Body of pancreas (tissue), 4 donors: ENCODE measurements around the gene USF2. TPM values are rescaled to one million over a fixed set of nuclear protein-coding genes. Genes with fewer than 3 reads are reported as not detected.

Experiments
- ATAC-seq: fragments of 150-250 bp; one replicate; pipeline ENCODE4 v1.9.1; 2016
- DNase-seq, 4 donors: peaks; one replicate each; pipeline ENCODE4 v3.0.0-alpha.2; 2019
- H3K27ac ChIP-seq, 4 donors: fragments of 200-600 bp; sonication (generic); 1 replicate in 3 of 4; 2 replicates in 1 of 4; pipeline versions ENCODE4 v1.5.1 to v1.6.1; 2016 to 2019; ENCODE audit warnings: mild to moderate bottlenecking in 1 of 4, mixed read lengths in 1 of 4, moderate library complexity in 1 of 4
- H3K27me3 ChIP-seq, 2 donors: fragments of 200-600 bp; sonication (generic); one replicate each; pipeline ENCODE4 v1.6.0; 2016; ENCODE audit warnings: mild to moderate bottlenecking in 1 of 2
- H3K36me3 ChIP-seq, 2 donors: fragments of 200-600 bp; sonication (generic); replicated peaks in 1 of 2; 2 replicates each; pipeline ENCODE4 v1.5.1; 2016; ENCODE audit warnings: low read depth in 2 of 2; ENCODE audit not compliant: insufficient read depth in 1 of 2
- H3K4me1 ChIP-seq: fragments of 200-600 bp; sonication (generic); one replicate; pipeline ENCODE4 v1.6.0; 2016
- H3K4me3 ChIP-seq, 2 donors: fragments of 200-600 bp; sonication (generic); 1 replicate in 1 of 2; 2 replicates in 1 of 2; pipeline ENCODE4 v1.5.1; 2016 to 2019
- H3K9me3 ChIP-seq, 3 donors: fragments of 200-600 bp; sonication (generic); 1 replicate in 2 of 3; 2 replicates in 1 of 3; pipeline ENCODE4 v1.5.1; 2016
- POLR2A ChIP-seq, 3 donors: fragments of 450-650 bp; IDR thresholded peaks; one replicate each; pipeline ENCODE4 v1.6.1; 2016; ENCODE audit warnings: antibody characterized with exemption in 3 of 3, mild to moderate bottlenecking in 2 of 3
- WGBS, 2 donors: methylation state at CpG; one replicate each; pipeline ENCODE4 v1.1.5; 2017; 5-methylcytosine and 5-hydroxymethylcytosine counted together
- intact Hi-C: fragments of 100-400 bp; cut with DNase I; formaldehyde crosslinking; loops from one replicate; pipeline ENCODE4 v1.15.1; 2023
- total RNA-seq, 2 donors: library from RNA; depleted of rRNA; stranded (reverse); fragments of >200 nt; gene quantifications; one replicate each; pipeline ENCODE4 v1.1.0, GENCODE V29; 2016
- TF ChIP-seq, protein P1 (sequence below), 7 experiments: fragments of 450-650 bp in 4 of 7; fragments of 200-600 bp in 3 of 7; sonication (generic) in 3 of 7; IDR thresholded peaks; one replicate each; pipeline ENCODE4 v1.5.1; 2016 to 2019; ENCODE audit warnings: antibody characterized with exemption in 7 of 7

The USF2 gene
- total RNA-seq, 2 donors from 2014 or later = 76.8 to 91.3 TPM

DNA sequence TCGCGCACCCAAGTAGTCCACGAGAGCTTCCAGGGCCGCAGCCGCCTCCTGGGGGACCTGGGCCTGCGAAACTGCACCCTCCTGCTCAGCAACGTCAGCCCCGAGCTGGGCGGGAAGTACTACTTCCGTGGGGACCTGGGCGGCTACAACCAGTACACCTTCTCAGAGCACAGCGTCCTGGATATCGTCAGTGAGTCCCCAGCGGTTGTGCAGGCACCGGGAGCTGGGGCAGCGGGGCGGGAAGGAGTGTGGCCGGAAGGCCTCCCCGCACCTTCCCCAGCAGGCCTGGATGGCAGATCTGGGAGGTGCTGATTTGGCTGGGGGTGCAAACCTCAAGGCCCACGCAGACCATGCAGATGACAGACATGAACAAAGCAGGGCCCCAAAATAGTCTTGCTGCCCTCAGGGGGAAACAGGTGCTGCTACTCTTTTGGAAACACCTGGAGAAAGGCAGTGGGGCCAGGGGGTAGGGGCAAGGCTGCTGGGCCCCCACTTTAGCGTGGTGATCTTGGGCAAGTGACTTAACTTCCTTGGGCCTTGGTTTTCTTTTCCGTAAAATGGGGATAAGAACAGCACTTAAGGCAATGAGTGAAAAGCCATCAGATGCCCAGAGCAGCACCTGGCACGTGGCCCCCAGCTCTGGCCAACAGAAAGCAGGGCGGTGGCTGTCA lies 27.2 kb downstream of the USF2 start:
- H3K27ac ChIP-seq = no peak overlapping the region
- 56 to 71% methylated on average over 13 to 24 of the region's 24 CpGs for WGBS, 2 donors
- H3K4me1 ChIP-seq = no peaks in the 10 kb centered on the region
- no peaks in the 10 kb centered on the region for H3K36me3 ChIP-seq
- no peaks in the 10 kb centered on the region for H3K9me3 ChIP-seq
- ATAC-seq (no peak), DNase-seq (no peak)
- intact Hi-C loops = no loop called here
- TF ChIP-seq, protein P1, sequence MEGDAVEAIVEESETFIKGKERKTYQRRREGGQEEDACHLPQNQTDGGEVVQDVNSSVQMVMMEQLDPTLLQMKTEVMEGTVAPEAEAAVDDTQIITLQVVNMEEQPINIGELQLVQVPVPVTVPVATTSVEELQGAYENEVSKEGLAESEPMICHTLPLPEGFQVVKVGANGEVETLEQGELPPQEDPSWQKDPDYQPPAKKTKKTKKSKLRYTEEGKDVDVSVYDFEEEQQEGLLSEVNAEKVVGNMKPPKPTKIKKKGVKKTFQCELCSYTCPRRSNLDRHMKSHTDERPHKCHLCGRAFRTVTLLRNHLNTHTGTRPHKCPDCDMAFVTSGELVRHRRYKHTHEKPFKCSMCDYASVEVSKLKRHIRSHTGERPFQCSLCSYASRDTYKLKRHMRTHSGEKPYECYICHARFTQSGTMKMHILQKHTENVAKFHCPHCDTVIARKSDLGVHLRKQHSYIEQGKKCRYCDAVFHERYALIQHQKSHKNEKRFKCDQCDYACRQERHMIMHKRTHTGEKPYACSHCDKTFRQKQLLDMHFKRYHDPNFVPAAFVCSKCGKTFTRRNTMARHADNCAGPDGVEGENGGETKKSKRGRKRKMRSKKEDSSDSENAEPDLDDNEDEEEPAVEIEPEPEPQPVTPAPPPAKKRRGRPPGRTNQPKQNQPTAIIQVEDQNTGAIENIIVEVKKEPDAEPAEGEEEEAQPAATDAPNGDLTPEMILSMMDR (IDR thresholded peaks at IDR 0.05) = no peak
- no peak for TF ChIP-seq POLR2A (IDR thresholded peaks at IDR 0.05)
- no peaks in the 10 kb centered on the region for H3K27me3 ChIP-seq
- no peak overlapping the region for H3K4me3 ChIP-seq

- intact Hi-C loops = no loop called here
- Histone ChIP-seq H3K4me3 (no peak overlapping the region), H3K27ac (no peak overlapping the region), H3K36me3 (no peaks in the 10 kb centered on the region), H3K4me1 (no peaks in the 10 kb centered on the region), H3K9me3 (no peaks in the 10 kb centered on the region), H3K27me3 (no peaks in the 10 kb centered on the region)
- WGBS, 2 donors = 89 to 92% methylated on average over 7 of the region's 7 CpGs
- DNase-seq (no peak), ATAC-seq (no peak)
- TF ChIP-seq, protein P1 (IDR thresholded peaks at IDR 0.05) = no peak
These were observed 28.1 kb downstream of the USF2 start for GRCh38 chr19:35296644-35297514.

DNA sequence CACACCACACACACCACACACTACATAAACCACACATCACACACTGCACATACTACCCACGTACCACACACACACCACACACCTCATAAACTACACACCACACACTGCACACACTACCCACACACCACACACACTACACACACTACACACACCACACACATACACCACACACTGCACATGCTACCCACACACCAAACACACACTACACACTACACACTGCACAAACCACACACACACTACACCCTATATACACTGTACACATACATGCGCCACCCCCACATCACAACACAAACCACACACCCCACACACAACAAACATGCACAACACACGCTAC lies 28.7 kb downstream of the USF2 start:
- no peaks in the 10 kb centered on the region for H3K9me3 ChIP-seq
- intact Hi-C loops = no loop called here
- H3K36me3 ChIP-seq = no peaks in the 10 kb centered on the region
- H3K4me1 ChIP-seq = no peaks in the 10 kb centered on the region
- no peak for ATAC-seq
- TF ChIP-seq, protein P1 (IDR thresholded peaks at IDR 0.05) = no peak
- DNase-seq = no peak
- WGBS, 2 donors = 79 to 85% methylated on average over 3 of the region's 3 CpGs
- no peak overlapping the region for H3K4me3 ChIP-seq
- no peaks in the 10 kb centered on the region for H3K27me3 ChIP-seq
- no peak overlapping the region for H3K27ac ChIP-seq

DNA sequence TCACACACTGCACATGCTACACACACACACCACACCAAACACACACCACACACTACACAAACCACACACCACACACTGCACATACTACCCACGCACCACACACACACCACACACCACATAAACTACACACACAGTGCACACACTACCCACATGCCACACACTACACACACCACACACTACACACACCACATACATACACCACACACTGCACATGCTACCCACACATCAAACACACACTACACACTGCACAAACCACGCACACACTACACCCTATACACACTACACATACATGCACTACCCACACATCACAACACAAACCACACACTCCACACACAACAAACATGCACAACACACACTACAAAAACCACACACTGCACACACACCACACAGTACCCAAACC lies 29.2 kb downstream of the USF2 start:
- H3K27me3 ChIP-seq = no peaks in the 10 kb centered on the region
- H3K4me3 ChIP-seq = no peak overlapping the region
- DNase-seq (no peak), ATAC-seq (no peak)
- no peaks in the 10 kb centered on the region for H3K4me1 ChIP-seq
- 88 to 91% methylated on average over 2 of the region's 2 CpGs for WGBS, 2 donors
- no peak overlapping the region for H3K27ac ChIP-seq
- H3K36me3 ChIP-seq = no peaks in the 10 kb centered on the region
- H3K9me3 ChIP-seq = no peaks in the 10 kb centered on the region
- intact Hi-C loops = no loop called here
- TF ChIP-seq POLR2A (IDR thresholded peaks at IDR 0.05) = no peak
- TF ChIP-seq, protein P1 (IDR thresholded peaks at IDR 0.05) = no peak
